Measurements from ENCODE around the gene ARL2BP.

The ARL2BP gene

DNA sequence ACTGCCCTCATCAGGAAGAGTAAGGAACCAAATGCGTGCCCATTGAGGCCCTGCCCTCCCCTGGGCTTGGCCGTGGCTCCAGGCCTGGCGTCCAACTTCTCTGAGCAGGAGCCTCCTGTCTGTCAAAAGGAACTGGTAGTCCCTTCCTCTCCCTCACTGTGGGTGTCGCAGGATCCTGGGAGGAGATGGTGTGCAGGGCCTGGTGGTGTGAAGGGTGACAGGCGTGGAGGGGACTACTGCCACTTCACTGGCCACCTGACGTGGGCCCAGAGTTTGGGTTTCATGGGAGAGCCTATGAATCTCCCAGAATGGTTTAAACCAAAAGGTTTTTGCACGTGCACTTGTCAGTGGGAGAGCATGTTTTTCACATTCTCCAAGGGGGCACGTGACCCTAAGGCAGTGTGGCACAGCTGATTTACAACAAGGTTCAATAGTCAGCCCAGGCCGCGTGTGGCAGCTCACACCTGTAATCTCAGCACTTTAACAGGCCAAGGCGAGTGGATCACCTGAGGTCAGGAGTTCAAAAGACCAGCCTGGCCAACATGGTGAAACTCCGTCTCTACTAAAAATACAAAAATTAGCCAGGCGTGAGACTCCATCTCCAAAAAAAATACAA lies 12.5 kb downstream of the ARL2BP start:
- DNase-seq (ENCODE audit: low read depth in 2 of 2): no peak
- TF ChIP-seq, protein P1, sequence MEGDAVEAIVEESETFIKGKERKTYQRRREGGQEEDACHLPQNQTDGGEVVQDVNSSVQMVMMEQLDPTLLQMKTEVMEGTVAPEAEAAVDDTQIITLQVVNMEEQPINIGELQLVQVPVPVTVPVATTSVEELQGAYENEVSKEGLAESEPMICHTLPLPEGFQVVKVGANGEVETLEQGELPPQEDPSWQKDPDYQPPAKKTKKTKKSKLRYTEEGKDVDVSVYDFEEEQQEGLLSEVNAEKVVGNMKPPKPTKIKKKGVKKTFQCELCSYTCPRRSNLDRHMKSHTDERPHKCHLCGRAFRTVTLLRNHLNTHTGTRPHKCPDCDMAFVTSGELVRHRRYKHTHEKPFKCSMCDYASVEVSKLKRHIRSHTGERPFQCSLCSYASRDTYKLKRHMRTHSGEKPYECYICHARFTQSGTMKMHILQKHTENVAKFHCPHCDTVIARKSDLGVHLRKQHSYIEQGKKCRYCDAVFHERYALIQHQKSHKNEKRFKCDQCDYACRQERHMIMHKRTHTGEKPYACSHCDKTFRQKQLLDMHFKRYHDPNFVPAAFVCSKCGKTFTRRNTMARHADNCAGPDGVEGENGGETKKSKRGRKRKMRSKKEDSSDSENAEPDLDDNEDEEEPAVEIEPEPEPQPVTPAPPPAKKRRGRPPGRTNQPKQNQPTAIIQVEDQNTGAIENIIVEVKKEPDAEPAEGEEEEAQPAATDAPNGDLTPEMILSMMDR (IDR thresholded peaks at IDR 0.05; ENCODE audit: low read depth, low read length): no peak
- H3K4me3 ChIP-seq (replicated peaks in 1 of 2; ENCODE audit: low read depth in 2 of 2, low read length in 2 of 2): no peak overlapping the region

DNA sequence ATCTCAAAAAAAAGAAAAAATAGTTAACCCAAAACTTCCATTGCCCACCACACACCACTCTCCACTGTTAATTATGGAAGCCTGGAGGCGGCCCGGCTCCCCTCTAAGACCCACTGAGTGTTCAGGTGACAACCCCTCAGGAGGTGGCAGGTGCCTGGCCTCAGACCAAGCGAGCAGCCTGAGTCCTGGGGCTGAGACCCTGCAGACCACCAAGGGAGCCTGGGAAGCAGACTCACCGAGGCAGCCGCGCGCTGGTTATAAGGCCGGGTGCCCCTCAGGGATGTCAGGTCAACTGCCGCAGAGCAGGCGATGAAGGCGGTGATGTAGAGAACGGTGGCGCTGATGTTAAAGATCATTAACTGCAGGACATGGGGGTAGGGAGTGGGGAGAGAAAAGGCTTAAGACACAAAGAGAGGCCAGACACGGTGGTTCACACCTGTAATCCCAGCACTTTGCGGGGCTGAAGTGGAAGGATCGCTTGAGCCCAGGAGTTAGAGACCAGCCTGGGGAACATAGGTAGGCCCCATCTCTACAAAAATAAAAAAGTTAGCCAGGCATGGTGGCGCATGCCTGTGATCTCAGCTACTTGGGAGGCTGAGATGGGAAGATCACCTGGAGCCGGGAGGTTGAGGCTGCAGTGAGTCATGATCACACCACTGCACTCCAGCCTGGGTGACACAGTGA lies 13.3 kb downstream of the ARL2BP start:
- TF ChIP-seq, protein P1 (IDR thresholded peaks at IDR 0.05; ENCODE audit: low read depth, low read length): no peak
- no peak for DNase-seq (ENCODE audit: low read depth in 2 of 2)
- H3K4me3 ChIP-seq (replicated peaks in 1 of 2; ENCODE audit: low read depth in 2 of 2, low read length in 2 of 2): no peak overlapping the region

GRCh38 chr16:57258910-57259475 lies 13.9 kb downstream of the ARL2BP start:
- TF ChIP-seq, protein P1 (IDR thresholded peaks at IDR 0.05; ENCODE audit: low read depth, low read length): no peak
- no peak for DNase-seq (ENCODE audit: low read depth in 2 of 2)

GRCh38 chr16:57260294-57260929 lies 15.4 kb downstream of the ARL2BP start:
- peak; percentile 77 to 82 for DNase-seq (ENCODE audit: low read depth in 2 of 2)
- H3K4me3 ChIP-seq (replicated peaks in 1 of 2; ENCODE audit: low read depth in 2 of 2, low read length in 2 of 2): peak overlapping the region in 1 of 2 donors; percentile 10
- TF ChIP-seq, protein P1 (IDR thresholded peaks at IDR 0.05; ENCODE audit: low read depth, low read length): no peak

More at GRCh38 chr16:57258910-57259475, 13.9 kb downstream of the ARL2BP start:
- H3K4me3 ChIP-seq (replicated peaks in 1 of 2; ENCODE audit: low read depth in 2 of 2, low read length in 2 of 2): no peak overlapping the region

DNA sequence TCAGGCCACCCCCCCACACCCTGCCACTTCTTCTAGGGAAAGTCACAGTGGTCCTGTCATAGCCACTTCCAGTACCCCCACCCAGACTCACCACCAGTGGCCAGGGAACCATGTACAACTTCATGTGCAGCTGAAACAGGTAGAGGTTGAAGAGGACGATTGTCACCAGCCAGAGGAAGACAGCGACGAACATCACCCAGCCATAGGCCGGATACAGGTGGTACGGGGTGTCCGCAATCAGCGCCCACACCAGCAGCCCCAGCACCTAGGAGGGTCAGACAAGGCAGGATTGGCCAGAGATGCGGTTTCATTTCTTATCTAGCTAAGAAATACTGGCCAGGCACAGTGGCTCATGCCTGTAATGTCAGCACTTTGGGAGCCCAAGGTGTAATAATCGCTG lies 16.7 kb downstream of the ARL2BP start:
- DNase-seq (ENCODE audit: low read depth in 2 of 2): no peak
- TF ChIP-seq, protein P1 (IDR thresholded peaks at IDR 0.05; ENCODE audit: low read depth, low read length): no peak

GRCh38 chr16:57262841-57263540 lies 17.9 kb downstream of the ARL2BP start:
- TF ChIP-seq, protein P1 (IDR thresholded peaks at IDR 0.05; ENCODE audit: low read depth, low read length): no peak
- H3K4me3 ChIP-seq (replicated peaks in 1 of 2; ENCODE audit: low read depth in 2 of 2, low read length in 2 of 2): no peak overlapping the region
- no peak for DNase-seq (ENCODE audit: low read depth in 2 of 2)

More for the DNA sequence above, 16.7 kb downstream of the ARL2BP start:
- H3K4me3 ChIP-seq (replicated peaks in 1 of 2; ENCODE audit: low read depth in 2 of 2, low read length in 2 of 2): no peak overlapping the region

Measured in cardiac fibroblast (primary cell).